ENCODE data around the gene BCAS1.

Gene BCAS1

GRCh38 chr20:54082100-54082499 lies 11.7 kb upstream of the BCAS1 start:
- DNase-seq (ENCODE audit: low read depth): no peak
- no peak for TF ChIP-seq CTCF (conservative IDR thresholded peaks at IDR 0.05; ENCODE audit: control insufficient read depth, insufficient read depth, low read depth, low read length)

DNA sequence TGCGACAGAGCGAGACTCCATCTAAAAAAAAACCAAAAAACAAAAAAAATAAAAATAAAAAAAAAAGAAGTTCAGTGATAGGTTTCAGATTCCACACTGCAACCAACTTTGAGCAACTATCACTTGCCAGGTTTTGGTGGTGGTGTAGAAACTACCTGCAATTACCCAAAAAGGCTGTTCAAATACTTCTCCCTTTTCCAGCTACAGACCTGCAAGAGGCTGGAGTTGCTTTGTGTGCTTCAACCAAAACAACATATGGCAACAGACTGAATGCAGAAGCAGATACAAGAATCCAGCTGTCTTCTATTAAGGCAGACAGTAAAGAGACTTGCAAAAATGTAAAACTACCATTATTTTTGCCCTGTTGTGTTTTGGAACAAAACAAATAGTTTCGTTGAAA lies 9.3 kb upstream of the BCAS1 start:
- TF ChIP-seq CTCF (conservative IDR thresholded peaks at IDR 0.05; ENCODE audit: control insufficient read depth, insufficient read depth, low read depth, low read length): no peak
- H3K4me3 ChIP-seq (ENCODE audit: control insufficient read depth, low read depth, low read length): no peak overlapping the region
- no peak for DNase-seq (ENCODE audit: low read depth)

More at GRCh38 chr20:54082100-54082499, 11.7 kb upstream of the BCAS1 start:
- H3K4me3 ChIP-seq (ENCODE audit: control insufficient read depth, low read depth, low read length): no peak overlapping the region

DNA sequence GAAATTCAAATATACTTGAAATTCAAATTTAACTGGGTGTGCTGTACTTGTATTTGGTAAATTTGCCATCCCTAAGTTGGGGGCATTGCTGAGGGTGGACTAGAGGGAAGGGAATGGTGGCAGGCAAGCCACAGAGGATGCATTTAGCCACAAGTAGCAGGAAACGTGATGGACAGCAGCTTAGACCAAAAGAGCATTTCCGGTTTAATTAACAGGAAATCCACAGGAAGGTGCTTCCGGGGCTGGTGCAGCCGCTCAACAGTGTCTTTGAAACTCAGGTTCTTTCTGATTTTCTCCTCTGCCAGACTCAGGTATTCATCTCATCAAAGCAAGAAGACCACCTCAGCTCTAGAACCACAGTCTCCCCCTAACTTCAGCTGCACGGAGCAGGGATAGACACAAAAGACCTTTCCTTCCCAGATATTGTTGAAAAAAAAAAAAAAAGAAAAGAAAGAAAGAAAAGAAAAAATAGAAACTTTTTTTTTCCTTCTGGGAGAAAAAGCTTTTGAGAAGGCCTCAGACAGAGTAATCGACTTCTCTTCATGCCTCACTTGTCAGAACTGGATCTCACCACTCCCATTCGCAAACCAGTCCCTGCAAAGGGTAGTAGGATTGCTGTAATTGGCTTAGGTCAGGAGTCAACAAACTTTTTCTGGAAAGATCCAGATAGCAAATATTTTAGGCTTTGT lies 8.0 kb upstream of the BCAS1 start:
- H3K4me3 ChIP-seq (ENCODE audit: control insufficient read depth, low read depth, low read length): no peak overlapping the region
- no peak for DNase-seq (ENCODE audit: low read depth)
- no peak for TF ChIP-seq CTCF (conservative IDR thresholded peaks at IDR 0.05; ENCODE audit: control insufficient read depth, insufficient read depth, low read depth, low read length)

GRCh38 chr20:54076259-54076658 lies 5.9 kb upstream of the BCAS1 start:
- no peak for DNase-seq (ENCODE audit: low read depth)
- no peak for TF ChIP-seq CTCF (conservative IDR thresholded peaks at IDR 0.05; ENCODE audit: control insufficient read depth, insufficient read depth, low read depth, low read length)
- H3K4me3 ChIP-seq (ENCODE audit: control insufficient read depth, low read depth, low read length): no peak overlapping the region

- no peak overlapping the region for H3K4me3 ChIP-seq (ENCODE audit: control insufficient read depth, low read depth, low read length)
- TF ChIP-seq CTCF (conservative IDR thresholded peaks at IDR 0.05; ENCODE audit: control insufficient read depth, insufficient read depth, low read depth, low read length): no peak
- no peak for DNase-seq (ENCODE audit: low read depth)
Observed at GRCh38 chr20:54075322-54075721, 4.9 kb upstream of the BCAS1 start.

- no peak overlapping the region for H3K4me3 ChIP-seq (ENCODE audit: control insufficient read depth, low read depth, low read length)
- no peak for DNase-seq (ENCODE audit: low read depth)
- TF ChIP-seq CTCF (conservative IDR thresholded peaks at IDR 0.05; ENCODE audit: control insufficient read depth, insufficient read depth, low read depth, low read length): no peak
Observed at GRCh38 chr20:54074511-54074910, 4.1 kb upstream of the BCAS1 start.

GRCh38 chr20:54073288-54073687 lies 2.9 kb upstream of the BCAS1 start:
- DNase-seq (ENCODE audit: low read depth): no peak
- H3K4me3 ChIP-seq (ENCODE audit: control insufficient read depth, low read depth, low read length): no peak overlapping the region
- TF ChIP-seq CTCF (conservative IDR thresholded peaks at IDR 0.05; ENCODE audit: control insufficient read depth, insufficient read depth, low read depth, low read length): no peak

Data from fibroblast of mammary gland (primary cell).